AML-193 (cell line): ENCODE measurements around the gene POLR3H.

ENCODE experiments used
- DNase-seq, 2 experiments: peaks; one replicate each; lab custom pipeline; 2025; lab: John Stamatoyannopoulos, UW

Gene POLR3H

GRCh38 chr22:41482319-41482935 lies 61.8 kb downstream of the POLR3H start:
- DNase-seq, result no peak

- no peak for DNase-seq
Measured at GRCh38 chr22:41481925-41482318, 62.3 kb downstream of the POLR3H start.

GRCh38 chr22:41481131-41481830 lies 63.0 kb downstream of the POLR3H start:
- DNase-seq, result no peak

GRCh38 chr22:41480397-41480735 lies 63.9 kb downstream of the POLR3H start:
- DNase-seq, result no peak

- no peak for DNase-seq
Measured at GRCh38 chr22:41479671-41480396, 64.4 kb downstream of the POLR3H start.

GRCh38 chr22:41478891-41479521 lies 65.3 kb downstream of the POLR3H start:
- DNase-seq, result peak; percentile 54 to 58

- DNase-seq, result no peak
Measured at GRCh38 chr22:41478473-41478872, 65.8 kb downstream of the POLR3H start.
